Thyroid gland (tissue), 4 donors: ENCODE data around the gene PUM2.

Experiments used
- CTCF ChIP-seq, 6 experiments: fragments of 200-600 bp in 3 of 6; fragments of 450-650 bp in 3 of 6; sonication (generic) in 3 of 6; IDR thresholded peaks; one replicate each; pipeline ENCODE4 v1.5.1; 2016 to 2019; ENCODE audit warnings: antibody characterized with exemption in 6 of 6, mild to moderate bottlenecking in 2 of 6, inconsistent platforms in 1 of 6, moderate library complexity in 1 of 6
- POLR2A ChIP-seq, 2 donors: fragments of 450-650 bp; IDR thresholded peaks; one replicate each; pipeline ENCODE4 v1.6.1; 2017; ENCODE audit warnings: antibody characterized with exemption in 2 of 2, mild to moderate bottlenecking in 2 of 2, moderate library complexity in 1 of 2

DNA sequence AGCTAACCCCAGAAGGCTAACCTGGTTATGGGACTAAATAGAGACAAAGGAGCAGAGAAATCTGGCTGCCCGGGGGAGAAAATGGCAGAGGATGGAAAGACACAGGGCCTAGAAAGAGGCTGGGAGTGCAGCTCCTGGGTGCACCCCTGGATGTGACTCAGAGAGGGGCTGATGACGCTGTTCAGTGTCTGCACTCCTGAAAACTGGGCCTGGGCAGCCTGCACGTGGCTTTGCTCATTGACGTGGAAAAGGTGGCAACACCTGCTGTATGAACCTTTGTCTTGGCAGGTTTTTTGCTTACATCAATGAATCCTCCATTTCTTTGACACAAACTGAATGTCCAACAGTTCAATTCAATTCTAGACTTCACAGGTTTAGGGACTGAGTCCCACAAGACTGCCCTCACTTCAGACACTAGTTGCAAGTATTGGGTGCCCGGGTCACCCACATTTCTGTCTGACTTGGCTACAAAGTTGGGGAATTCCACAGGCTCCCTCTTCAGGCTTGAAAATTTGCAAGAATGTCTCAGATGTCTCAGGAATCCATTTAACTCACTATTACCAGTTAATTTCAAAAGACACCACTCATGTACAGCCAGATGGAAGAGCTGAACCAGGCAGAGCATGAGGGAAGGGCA is 47.3 kb upstream of the PUM2 start:
- TF ChIP-seq CTCF (IDR thresholded peaks at IDR 0.05): no peak
- TF ChIP-seq POLR2A (IDR thresholded peaks at IDR 0.05): no peak
